ENCODE measurements around the gene MTAP.

Gene MTAP

GRCh38 chr9:21974343-21974721 is 171.9 kb downstream of the MTAP start:
- DNase-seq, result no peak

GRCh38 chr9:21974722-21975409 is 172.4 kb downstream of the MTAP start:
- peak; percentile 50 for DNase-seq

- no peak for DNase-seq
Measured at GRCh38 chr9:21976334-21976875, 174.0 kb downstream of the MTAP start.

DNA sequence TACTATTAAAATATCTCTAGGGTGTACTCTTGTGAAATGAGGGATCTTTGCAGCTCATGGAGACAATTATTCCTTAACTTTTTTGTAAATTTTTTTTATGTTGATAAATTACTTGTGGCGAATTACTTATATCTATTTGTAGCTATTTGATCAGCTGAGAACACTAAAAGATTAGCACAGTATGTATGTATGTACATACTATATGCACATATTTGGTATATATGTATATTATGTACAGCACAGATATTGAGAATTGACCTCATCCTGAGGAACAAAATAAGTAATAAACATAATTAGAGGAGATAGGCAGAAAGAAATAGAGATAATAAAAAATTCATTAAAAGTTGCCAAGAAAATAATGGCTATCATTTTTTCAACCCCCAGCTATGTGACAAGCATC is 180.0 kb downstream of the MTAP start:
- DNase-seq, result no peak

GRCh38 chr9:21982861-21983560 is 180.6 kb downstream of the MTAP start:
- DNase-seq, result no peak

GRCh38 chr9:21983561-21983935 is 181.1 kb downstream of the MTAP start:
- DNase-seq, result no peak

GRCh38 chr9:21984101-21984500 is 181.7 kb downstream of the MTAP start:
- DNase-seq, result no peak

DNA sequence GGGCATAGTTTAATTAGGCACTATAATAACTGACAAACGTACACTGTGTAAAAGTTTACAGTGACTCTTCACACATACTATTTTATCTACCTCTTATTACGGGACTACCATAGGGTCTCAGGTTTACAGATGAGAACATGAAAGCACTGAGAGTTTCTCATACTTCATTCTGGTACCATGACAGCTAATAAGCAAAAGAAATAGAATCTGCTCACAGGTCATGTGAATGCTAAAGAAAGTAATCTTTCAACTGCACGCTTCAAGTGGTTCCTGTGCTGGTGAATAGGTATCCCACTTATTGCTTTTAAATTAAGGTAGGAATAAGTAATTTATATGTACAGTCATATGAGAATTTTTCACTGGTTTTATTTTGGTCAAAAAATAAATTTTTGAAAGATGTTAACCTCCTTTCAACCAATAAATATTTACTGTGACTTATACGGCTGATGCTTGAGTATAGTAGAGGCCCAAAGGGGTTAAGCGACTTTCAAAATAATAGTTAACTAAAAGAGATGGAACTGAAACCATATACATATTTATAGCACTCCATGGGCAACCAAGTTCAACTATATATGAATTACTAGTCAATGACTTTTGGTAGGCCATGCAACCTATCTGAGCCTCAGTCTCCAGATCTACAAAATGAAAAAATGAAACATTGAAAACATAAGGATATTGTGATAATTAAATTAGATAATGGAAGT is 183.7 kb downstream of the MTAP start:
- no peak for DNase-seq

All from activated CD8-positive, alpha-beta memory T cell treated with anti-CD3 and anti-CD28 coated beads, Interleukin-2, amount 50 U/mL, for 4 hours (primary cell).